WTC11 (cell line): Measurements from ENCODE around the gene TRIM41. TPM values are rescaled to one million over a fixed set of nuclear protein-coding genes. Genes with fewer than 3 reads are reported as not detected.

Experiments
- ATAC-seq: fragments of 200-7000 bp; cut with Tn5 transposase; 2 replicates; pipeline ENCODE4 v1.10.0; 2021; ENCODE audit warnings: mild to moderate bottlenecking, moderate library complexity
- CTCF ChIA-PET: fragments of 300-600 bp; sonication (Branson Sonifier 250); formaldehyde crosslinking; loops from one replicate; lab custom pipeline; 2021; ENCODE audit warnings: antibody characterized with exemption; lab: Charles Lee
- POLR2A ChIA-PET: fragments of 350-600 bp; sonication (Branson Sonifier 250); formaldehyde crosslinking; loops from one replicate; lab custom pipeline; 2021; ENCODE audit warnings: antibody characterized with exemption; lab: Charles Lee
- DNase-seq: peaks from one replicate; pipeline ENCODE4 v3.0.0; 2021; ENCODE audit warnings: low spot score
- H3K27ac Mint-ChIP-seq: 2 replicates; pipeline ENCODE4 v1.8.0; 2021; ENCODE audit warnings: mixed read lengths
- H3K27me3 Mint-ChIP-seq: 2 replicates; pipeline ENCODE4 v1.8.0; 2021; ENCODE audit warnings: low read depth, mild to moderate bottlenecking, moderate library complexity, mixed read lengths
- H3K36me3 Mint-ChIP-seq: 2 replicates; pipeline ENCODE4 v1.8.0; 2021; ENCODE audit warnings: mixed read lengths
- H3K4me1 Mint-ChIP-seq: 2 replicates; pipeline ENCODE4 v1.8.0; 2022; ENCODE audit warnings: mixed read lengths
- H3K4me3 Mint-ChIP-seq: 2 replicates; pipeline ENCODE4 v1.8.0; 2021; ENCODE audit warnings: mild to moderate bottlenecking, moderate library complexity, mixed read lengths
- H3K9me3 Mint-ChIP-seq: 2 replicates; pipeline ENCODE4 v1.8.0; 2021; ENCODE audit warnings: mixed read lengths
- ESRRA ChIP-seq: sonication (generic); formaldehyde crosslinking; IDR thresholded peaks from 2 replicates; pipeline ENCODE4 v1.8.1; 2022; ENCODE audit warnings: mild to moderate bottlenecking, missing genetic modification reagents, borderline replicate concordance
- GTF2I ChIP-seq: fragments of 250-450 bp; sonication (Bioruptor Pico); conservative IDR thresholded peaks from 2 replicates; pipeline ENCODE4 v1.4.0; 2021; ENCODE audit warnings: mild to moderate bottlenecking
- HMGA2 ChIP-seq: fragments of 250-450 bp; sonication (Bioruptor Pico); IDR thresholded peaks from 2 replicates; pipeline ENCODE4 v1.4.0; 2021; ENCODE audit warnings: mild to moderate bottlenecking, moderate library complexity
- IRF2 ChIP-seq: sonication (generic); formaldehyde crosslinking; IDR thresholded peaks from 2 replicates; pipeline ENCODE4 v1.8.0; 2022; ENCODE audit warnings: low read depth, missing genetic modification reagents, borderline replicate concordance
- MYBL2 ChIP-seq: sonication (generic); formaldehyde crosslinking; IDR thresholded peaks from 2 replicates; pipeline ENCODE4 v1.8.1; 2023; ENCODE audit warnings: mild to moderate bottlenecking, moderate library complexity, missing genetic modification reagents
- NFATC4 ChIP-seq: fragments of 250-450 bp; sonication (Bioruptor Pico); IDR thresholded peaks from 2 replicates; pipeline ENCODE4 v1.9.0; 2021; ENCODE audit warnings: mild to moderate bottlenecking
- NR1H2 ChIP-seq: sonication (generic); formaldehyde crosslinking; IDR thresholded peaks from 2 replicates; pipeline ENCODE4 v1.9.0; 2021; ENCODE audit warnings: mild to moderate bottlenecking, moderate library complexity, missing genetic modification reagents
- TEAD1 ChIP-seq: sonication (generic); formaldehyde crosslinking; IDR thresholded peaks from 2 replicates; pipeline ENCODE4 v1.8.0; 2022; ENCODE audit warnings: mild to moderate bottlenecking, missing genetic modification reagents
- TP53 ChIP-seq: sonication (generic); formaldehyde crosslinking; IDR thresholded peaks from 2 replicates; pipeline ENCODE4 v1.8.1; 2023; ENCODE audit warnings: mild to moderate bottlenecking, missing genetic modification reagents
- ZNF121 ChIP-seq: sonication (generic); formaldehyde crosslinking; IDR thresholded peaks from 2 replicates; pipeline ENCODE4 v1.8.0; 2023; ENCODE audit warnings: missing genetic modification reagents
- ZNF232 ChIP-seq: sonication (generic); formaldehyde crosslinking; IDR thresholded peaks from 2 replicates; pipeline ENCODE4 v1.8.0; 2022; ENCODE audit warnings: mild to moderate bottlenecking, missing genetic modification reagents
- ZNF263 ChIP-seq: sonication (generic); formaldehyde crosslinking; IDR thresholded peaks from 2 replicates; pipeline ENCODE4 v1.8.1; 2022; ENCODE audit warnings: low read depth, mild to moderate bottlenecking, moderate library complexity, missing genetic modification reagents
- total RNA-seq: library from RNA; stranded (reverse); gene quantifications from 3 replicates; pipeline ENCODE4 v1.2.3, GENCODE V29; 2021
- TF ChIP-seq, protein P1 (sequence below): fragments of 250-450 bp; sonication (Bioruptor Pico); conservative IDR thresholded peaks from 2 replicates; pipeline ENCODE4 v1.9.0; 2021; ENCODE audit warnings: mild to moderate bottlenecking
- TF ChIP-seq, protein P2 (sequence below): sonication (generic); formaldehyde crosslinking; conservative IDR thresholded peaks from 2 replicates; pipeline ENCODE4 v1.8.1; 2022; ENCODE audit warnings: mild to moderate bottlenecking, missing genetic modification reagents
- TF ChIP-seq, protein P3 (sequence below): sonication (generic); formaldehyde crosslinking; IDR thresholded peaks from 2 replicates; pipeline ENCODE4 v1.8.1; 2022; ENCODE audit warnings: missing genetic modification reagents, borderline replicate concordance
- TF ChIP-seq, protein P4 (sequence below): fragments of 250-450 bp; sonication (Bioruptor Pico); IDR thresholded peaks from 2 replicates; pipeline ENCODE4 v1.9.0; 2021; ENCODE audit warnings: mild to moderate bottlenecking
- TF ChIP-seq, protein P5 (sequence below): sonication (generic); formaldehyde crosslinking; IDR thresholded peaks from 2 replicates; pipeline ENCODE4 v1.8.1; 2022; ENCODE audit warnings: low read depth, mild to moderate bottlenecking, moderate library complexity, missing genetic modification reagents, borderline replicate concordance
- TF ChIP-seq, protein P6 (sequence below): fragments of 250-450 bp; sonication (Bioruptor Pico); IDR thresholded peaks from 2 replicates; pipeline ENCODE4 v1.8.0; 2021; ENCODE audit warnings: mild to moderate bottlenecking

The TRIM41 gene
- total RNA-seq, 1 experiment from 2014 or later = 33.5 TPM

DNA sequence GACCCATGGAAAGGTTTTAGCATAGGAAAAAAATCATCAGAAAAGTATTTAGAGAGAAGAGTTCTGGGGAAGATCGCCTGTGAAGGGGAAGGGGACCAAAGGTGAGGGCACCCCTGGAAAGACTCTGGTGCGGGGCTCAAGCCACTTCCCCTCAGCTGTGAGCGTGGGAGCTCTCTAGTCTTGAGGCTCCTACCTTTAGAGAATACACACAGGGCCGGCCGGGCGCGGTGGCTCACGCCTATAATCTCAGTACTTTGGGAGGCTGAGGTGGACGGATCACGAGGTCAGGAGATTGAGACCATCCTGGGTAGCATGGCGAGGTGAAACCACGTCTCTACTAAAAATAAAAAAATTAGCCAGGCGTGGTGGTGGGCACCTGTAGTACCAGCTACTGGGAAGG lies 6.9 kb downstream of the TRIM41 start:
- H3K27me3 Mint-ChIP-seq = no peaks in the 10 kb centered on the region
- POLR2A ChIA-PET = no interaction called here
- no peak for TF ChIP-seq IRF2 (CRISPR knock-in tag)
- TF ChIP-seq GTF2I (CRISPR knock-in tag) = no peak
- H3K36me3 Mint-ChIP-seq = peaks cover 27% of the 10 kb centered on the region
- no peaks in the 10 kb centered on the region for H3K9me3 Mint-ChIP-seq
- DNase-seq = no peak
- no peak overlapping the region for H3K4me3 Mint-ChIP-seq
- CTCF ChIA-PET = no interaction called here
- H3K4me1 Mint-ChIP-seq = no peaks in the 10 kb centered on the region
- no peak overlapping the region; the same call in 1 of the 2 replicates for H3K27ac Mint-ChIP-seq
- ATAC-seq = no peak

DNA sequence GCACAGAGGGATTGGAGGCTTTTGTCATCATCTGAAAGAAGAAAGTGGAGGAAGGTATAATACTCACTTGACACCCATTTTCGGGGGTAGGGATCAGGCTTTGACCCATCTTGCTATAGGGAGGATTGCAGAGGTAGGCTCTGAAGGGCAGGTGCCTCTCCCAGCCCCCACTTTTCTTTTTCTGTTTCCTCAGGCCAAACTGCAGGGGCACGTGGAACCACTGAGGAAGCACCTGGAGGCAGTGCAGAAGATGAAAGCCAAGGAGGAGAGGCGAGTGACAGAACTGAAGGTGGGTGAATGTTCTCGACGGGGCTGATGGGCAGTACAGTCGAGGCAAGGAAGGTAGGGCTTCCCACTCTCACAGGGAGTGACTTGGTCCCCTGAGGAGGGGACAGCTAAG lies 7.5 kb downstream of the TRIM41 start:
- Mint-ChIP-seq H3K9me3 (no peaks in the 10 kb centered on the region), H3K4me1 (0 out of 2 replicates have a peak, but pooled peaks cover 1% of the 10 kb centered on the region), H3K27me3 (no peaks in the 10 kb centered on the region), H3K36me3 (peaks cover 28% of the 10 kb centered on the region), H3K27ac (no peak overlapping the region)
- ChIA-PET CTCF (no interaction called here), POLR2A (no interaction called here)
- no peak for DNase-seq
- TF ChIP-seq TEAD1 = no peak
- TF ChIP-seq, all 79 proteins: peak for 0
- no peak overlapping the region for H3K4me3 Mint-ChIP-seq
- no peak for ATAC-seq

DNA sequence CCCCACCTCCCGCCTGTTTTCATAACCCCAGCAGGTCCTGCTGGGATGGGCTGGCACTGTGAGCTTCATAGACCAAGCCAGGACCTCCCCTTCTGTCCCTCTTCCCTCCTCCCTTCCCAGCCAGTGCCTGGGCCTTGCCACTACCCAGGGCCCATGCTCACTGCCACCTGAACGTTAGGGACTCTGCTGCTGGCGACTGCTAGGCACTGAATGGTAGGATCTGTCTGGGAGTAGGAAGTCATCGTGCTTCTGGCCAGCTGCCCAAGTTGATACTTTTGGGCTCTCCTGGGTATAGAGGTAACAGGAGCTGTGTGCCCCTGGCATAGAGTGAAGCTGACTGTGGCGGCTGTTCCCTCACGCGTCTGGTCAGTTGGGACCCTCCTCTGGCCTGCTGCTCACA lies 8.4 kb downstream of the TRIM41 start:
- ChIA-PET CTCF (no interaction called here), POLR2A (no interaction called here)
- TF ChIP-seq NFATC4 (CRISPR knock-in tag) = no peak
- no peak overlapping the region for H3K27ac Mint-ChIP-seq
- no peak overlapping the region for H3K4me3 Mint-ChIP-seq
- H3K4me1 Mint-ChIP-seq = 0 out of 2 replicates have a peak, but pooled peaks cover 4% of the 10 kb centered on the region
- peaks cover 36% of the 10 kb centered on the region for H3K36me3 Mint-ChIP-seq
- ATAC-seq (no peak), DNase-seq (no peak)
- no peaks in the 10 kb centered on the region for H3K9me3 Mint-ChIP-seq
- no peaks in the 10 kb centered on the region for H3K27me3 Mint-ChIP-seq

DNA sequence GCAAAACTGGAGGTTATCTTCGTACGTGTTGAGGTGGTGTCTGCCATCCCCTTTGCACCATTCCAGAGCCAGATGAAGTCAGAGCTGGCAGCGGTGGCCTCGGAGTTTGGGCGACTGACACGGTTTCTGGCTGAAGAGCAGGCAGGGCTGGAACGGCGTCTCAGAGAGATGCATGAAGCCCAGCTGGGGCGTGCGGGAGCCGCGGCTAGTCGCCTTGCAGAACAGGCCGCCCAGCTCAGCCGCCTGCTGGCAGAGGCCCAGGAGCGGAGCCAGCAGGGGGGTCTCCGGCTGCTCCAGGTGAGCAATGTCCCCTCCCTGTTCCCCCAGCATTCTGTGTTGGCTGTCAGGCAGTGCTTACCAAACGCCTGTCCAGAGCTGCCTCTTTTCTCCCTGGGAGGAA lies 9.5 kb downstream of the TRIM41 start:
- ChIA-PET CTCF (no interaction called here), POLR2A (interaction anchor here (1.0 kb wide), 1 partner anchor 9 kb away, joined by 3 read pairs; the partner anchor contains the start of gene TRIM41)
- H3K27ac Mint-ChIP-seq = no peak overlapping the region
- no peak for ATAC-seq
- TF ChIP-seq ZNF263 (no peak), HMGA2 (CRISPR knock-in tag) (no peak), ZNF121 (CRISPR knock-in tag) (no peak), MYBL2 (CRISPR knock-in tag) (no peak), TP53 (no peak), NFATC4 (CRISPR knock-in tag) (no peak), NR1H2 (CRISPR knock-in tag) (no peak), ESRRA (CRISPR knock-in tag) (no peak), ZNF232 (CRISPR knock-in tag) (no peak)
- TF ChIP-seq, protein P1, sequence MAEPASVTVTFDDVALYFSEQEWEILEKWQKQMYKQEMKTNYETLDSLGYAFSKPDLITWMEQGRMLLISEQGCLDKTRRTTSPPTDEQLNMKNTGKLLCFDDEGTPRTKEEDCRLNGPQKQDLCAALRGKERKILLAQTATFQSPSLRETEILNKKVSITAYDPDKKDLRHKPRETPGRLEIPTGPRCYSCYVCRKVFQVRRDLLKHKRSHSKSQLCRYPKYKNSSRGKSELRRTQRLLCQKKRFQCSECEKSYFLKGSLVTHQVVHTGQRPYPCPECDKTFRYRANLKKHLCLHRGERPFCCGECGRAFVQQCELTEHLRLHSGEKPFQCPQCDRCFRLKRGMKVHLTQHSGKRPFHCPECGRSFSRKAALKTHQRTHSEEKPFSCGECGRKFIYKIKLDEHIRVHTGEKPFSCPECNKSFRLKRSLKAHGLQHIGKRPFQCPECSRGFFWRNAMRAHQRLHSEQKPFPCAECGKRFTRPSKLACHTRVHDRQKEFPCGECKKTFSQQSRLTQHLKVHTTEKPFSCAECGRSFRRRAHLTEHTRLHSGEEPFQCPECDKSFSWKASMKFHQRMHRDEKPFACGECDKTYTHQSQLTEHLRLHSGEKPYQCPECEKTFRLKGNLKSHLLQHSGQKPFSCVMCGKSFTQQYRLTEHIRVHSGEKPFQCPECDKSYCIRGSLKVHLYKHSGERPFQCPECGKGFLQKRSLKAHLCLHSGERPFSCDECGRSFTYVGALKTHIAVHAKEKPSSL (CRISPR knock-in tag) = no peak
- TF ChIP-seq, protein P2, sequence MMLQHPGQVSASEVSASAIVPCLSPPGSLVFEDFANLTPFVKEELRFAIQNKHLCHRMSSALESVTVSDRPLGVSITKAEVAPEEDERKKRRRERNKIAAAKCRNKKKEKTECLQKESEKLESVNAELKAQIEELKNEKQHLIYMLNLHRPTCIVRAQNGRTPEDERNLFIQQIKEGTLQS (CRISPR knock-in tag) = no peak
- TF ChIP-seq, protein P3, sequence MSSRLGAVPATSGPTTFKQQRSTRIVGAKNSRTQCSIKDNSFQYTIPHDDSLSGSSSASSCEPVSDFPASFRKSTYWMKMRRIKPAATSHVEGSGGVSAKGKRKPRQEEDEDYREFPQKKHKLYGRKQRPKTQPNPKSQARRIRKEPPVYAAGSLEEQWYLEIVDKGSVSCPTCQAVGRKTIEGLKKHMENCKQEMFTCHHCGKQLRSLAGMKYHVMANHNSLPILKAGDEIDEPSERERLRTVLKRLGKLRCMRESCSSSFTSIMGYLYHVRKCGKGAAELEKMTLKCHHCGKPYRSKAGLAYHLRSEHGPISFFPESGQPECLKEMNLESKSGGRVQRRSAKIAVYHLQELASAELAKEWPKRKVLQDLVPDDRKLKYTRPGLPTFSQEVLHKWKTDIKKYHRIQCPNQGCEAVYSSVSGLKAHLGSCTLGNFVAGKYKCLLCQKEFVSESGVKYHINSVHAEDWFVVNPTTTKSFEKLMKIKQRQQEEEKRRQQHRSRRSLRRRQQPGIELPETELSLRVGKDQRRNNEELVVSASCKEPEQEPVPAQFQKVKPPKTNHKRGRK = no peak
- TF ChIP-seq, protein P4, sequence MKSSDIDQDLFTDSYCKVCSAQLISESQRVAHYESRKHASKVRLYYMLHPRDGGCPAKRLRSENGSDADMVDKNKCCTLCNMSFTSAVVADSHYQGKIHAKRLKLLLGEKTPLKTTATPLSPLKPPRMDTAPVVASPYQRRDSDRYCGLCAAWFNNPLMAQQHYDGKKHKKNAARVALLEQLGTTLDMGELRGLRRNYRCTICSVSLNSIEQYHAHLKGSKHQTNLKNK (CRISPR knock-in tag) = no peak
- TF ChIP-seq, protein P5, sequence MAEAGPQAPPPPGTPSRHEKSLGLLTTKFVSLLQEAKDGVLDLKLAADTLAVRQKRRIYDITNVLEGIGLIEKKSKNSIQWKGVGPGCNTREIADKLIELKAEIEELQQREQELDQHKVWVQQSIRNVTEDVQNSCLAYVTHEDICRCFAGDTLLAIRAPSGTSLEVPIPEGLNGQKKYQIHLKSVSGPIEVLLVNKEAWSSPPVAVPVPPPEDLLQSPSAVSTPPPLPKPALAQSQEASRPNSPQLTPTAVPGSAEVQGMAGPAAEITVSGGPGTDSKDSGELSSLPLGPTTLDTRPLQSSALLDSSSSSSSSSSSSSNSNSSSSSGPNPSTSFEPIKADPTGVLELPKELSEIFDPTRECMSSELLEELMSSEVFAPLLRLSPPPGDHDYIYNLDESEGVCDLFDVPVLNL (CRISPR knock-in tag) = no peak
- TF ChIP-seq, protein P6, sequence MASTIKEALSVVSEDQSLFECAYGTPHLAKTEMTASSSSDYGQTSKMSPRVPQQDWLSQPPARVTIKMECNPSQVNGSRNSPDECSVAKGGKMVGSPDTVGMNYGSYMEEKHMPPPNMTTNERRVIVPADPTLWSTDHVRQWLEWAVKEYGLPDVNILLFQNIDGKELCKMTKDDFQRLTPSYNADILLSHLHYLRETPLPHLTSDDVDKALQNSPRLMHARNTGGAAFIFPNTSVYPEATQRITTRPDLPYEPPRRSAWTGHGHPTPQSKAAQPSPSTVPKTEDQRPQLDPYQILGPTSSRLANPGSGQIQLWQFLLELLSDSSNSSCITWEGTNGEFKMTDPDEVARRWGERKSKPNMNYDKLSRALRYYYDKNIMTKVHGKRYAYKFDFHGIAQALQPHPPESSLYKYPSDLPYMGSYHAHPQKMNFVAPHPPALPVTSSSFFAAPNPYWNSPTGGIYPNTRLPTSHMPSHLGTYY = no peak
- no peaks in the 10 kb centered on the region for H3K9me3 Mint-ChIP-seq
- no peak overlapping the region for H3K4me3 Mint-ChIP-seq
- DNase-seq = no peak
- peaks cover 45% of the 10 kb centered on the region for H3K36me3 Mint-ChIP-seq
- 0 out of 2 replicates have a peak, but pooled peaks cover 4% of the 10 kb centered on the region for H3K4me1 Mint-ChIP-seq
- no peaks in the 10 kb centered on the region for H3K27me3 Mint-ChIP-seq
